Uterus (tissue), 4 donors: ENCODE results near the gene SCNN1B. TPM values are rescaled to one million over a fixed set of nuclear protein-coding genes. Genes with fewer than 3 reads are reported as not detected.

Source experiments
- total RNA-seq, 4 donors: library from RNA; depleted of rRNA in 3 of 4; stranded (reverse); fragments of >200 nt in 3 of 4; gene quantifications; one replicate each; pipeline versions ENCODE4 v1.1.0 to v1.2.4, GENCODE V29; 2014 to 2023
- donor health status: DM: yes; HTN: yes; CAD: no.

SCNN1B gene
- total RNA-seq, 4 donors from 2014 or later, result 0.14 to 9.6 (median 1.9) TPM

Other genes with a start within 250 kb of the SCNN1B start
- 10 to 100 TPM; 11.8 to 62.0 (median 28.2) TPM for gene USP31, start 152.8 kb upstream of the SCNN1B start, total RNA-seq
- under 1 TPM in 3 of 4 donors, not detected in 1; under 0.01 to 0.62 (median 0.40) TPM for gene SCNN1G, start 119.6 kb upstream of the SCNN1B start, total RNA-seq
- gene COG7, start 150.9 kb downstream of the SCNN1B start, total RNA-seq, result 100 to 1,000 TPM in 1 of 4 donors, 10 to 100 TPM in 3; 11.5 to 393 (median 32.2) TPM
- 10 to 100 TPM; 54.8 to 96.0 (median 72.7) TPM for gene GGA2, start 208.2 kb downstream of the SCNN1B start, total RNA-seq